LNCaP clone FGC (cell line): Measurements from ENCODE around the gene GZF1.

Experiments
- DNase-seq: peaks from one replicate; pipeline ENCODE4 v3.0.0-alpha.2; 2011; ENCODE audit warnings: low read depth
- H3K4me3 ChIP-seq: 2 replicates; pipeline ENCODE4 v1.5.1; 2011; ENCODE audit warnings: mild to moderate bottlenecking, low read depth, low read length, control low read depth
- TF ChIP-seq, protein P1 (sequence below): IDR thresholded peaks from 2 replicates; pipeline ENCODE4 v1.5.1; 2012; ENCODE audit warnings: mild to moderate bottlenecking; ENCODE audit not compliant: control insufficient read depth, insufficient read depth; ENCODE audit errors: extremely low read depth

The GZF1 gene

DNA sequence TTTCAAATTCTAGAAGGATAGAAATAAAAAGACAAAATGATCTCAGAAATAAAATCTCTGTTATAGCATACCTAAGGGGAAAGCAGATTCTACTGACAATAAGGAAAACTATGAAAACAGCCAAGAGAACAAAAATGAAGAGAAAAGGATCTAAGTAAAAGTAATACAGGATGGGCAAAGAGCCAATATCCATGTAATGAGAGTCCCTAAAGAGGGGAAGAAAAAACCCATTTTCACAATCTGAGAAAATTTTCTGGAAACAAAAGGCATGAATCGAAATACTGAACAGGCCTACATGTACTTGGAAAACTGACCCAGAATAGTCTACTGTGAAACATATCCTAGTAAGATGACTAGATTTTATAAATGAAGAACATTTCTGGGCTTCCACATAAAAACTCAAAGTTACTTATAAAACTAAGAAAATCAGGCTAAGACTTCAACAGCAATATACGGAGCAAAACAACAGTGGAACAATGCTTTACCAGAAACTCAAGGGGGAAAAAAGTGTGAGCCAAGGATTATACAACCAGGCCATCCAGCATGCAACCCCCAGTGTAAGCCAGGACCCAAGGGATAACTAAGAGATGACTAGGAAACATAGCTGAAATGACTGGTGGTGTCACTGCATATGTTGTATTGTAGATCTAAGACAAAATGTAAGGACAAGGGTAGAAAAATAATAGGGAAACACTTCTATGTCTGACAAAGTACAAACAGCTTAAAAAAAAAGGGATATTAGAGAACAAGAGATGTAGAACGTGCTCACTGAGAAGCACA lies 49.1 kb downstream of the GZF1 start:
- TF ChIP-seq, protein P1, sequence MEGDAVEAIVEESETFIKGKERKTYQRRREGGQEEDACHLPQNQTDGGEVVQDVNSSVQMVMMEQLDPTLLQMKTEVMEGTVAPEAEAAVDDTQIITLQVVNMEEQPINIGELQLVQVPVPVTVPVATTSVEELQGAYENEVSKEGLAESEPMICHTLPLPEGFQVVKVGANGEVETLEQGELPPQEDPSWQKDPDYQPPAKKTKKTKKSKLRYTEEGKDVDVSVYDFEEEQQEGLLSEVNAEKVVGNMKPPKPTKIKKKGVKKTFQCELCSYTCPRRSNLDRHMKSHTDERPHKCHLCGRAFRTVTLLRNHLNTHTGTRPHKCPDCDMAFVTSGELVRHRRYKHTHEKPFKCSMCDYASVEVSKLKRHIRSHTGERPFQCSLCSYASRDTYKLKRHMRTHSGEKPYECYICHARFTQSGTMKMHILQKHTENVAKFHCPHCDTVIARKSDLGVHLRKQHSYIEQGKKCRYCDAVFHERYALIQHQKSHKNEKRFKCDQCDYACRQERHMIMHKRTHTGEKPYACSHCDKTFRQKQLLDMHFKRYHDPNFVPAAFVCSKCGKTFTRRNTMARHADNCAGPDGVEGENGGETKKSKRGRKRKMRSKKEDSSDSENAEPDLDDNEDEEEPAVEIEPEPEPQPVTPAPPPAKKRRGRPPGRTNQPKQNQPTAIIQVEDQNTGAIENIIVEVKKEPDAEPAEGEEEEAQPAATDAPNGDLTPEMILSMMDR, result no peak

DNA sequence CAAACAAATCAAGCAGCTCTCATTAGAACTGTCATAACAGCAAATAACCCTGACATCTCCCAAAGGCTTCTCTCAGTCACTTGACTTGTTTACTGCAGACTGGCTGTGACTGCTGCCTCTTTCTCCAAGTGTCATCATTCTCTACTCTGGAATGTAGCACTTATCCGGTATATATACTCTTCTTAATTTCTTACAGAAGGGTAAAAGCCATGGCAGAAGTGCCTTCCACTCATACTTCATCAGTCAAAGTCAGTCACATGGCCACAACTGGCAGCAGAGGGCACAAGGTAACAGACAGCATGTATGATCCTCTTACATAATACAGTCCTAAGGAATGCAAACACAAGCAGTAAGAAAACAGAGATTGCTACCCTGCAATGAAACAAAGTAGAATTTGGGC lies 50.0 kb downstream of the GZF1 start:
- no peak for DNase-seq
- TF ChIP-seq, protein P1, result no peak
- no peak overlapping the region for H3K4me3 ChIP-seq

More for the DNA sequence above, 49.1 kb downstream of the GZF1 start:
- DNase-seq, result no peak
- no peak overlapping the region for H3K4me3 ChIP-seq

DNA sequence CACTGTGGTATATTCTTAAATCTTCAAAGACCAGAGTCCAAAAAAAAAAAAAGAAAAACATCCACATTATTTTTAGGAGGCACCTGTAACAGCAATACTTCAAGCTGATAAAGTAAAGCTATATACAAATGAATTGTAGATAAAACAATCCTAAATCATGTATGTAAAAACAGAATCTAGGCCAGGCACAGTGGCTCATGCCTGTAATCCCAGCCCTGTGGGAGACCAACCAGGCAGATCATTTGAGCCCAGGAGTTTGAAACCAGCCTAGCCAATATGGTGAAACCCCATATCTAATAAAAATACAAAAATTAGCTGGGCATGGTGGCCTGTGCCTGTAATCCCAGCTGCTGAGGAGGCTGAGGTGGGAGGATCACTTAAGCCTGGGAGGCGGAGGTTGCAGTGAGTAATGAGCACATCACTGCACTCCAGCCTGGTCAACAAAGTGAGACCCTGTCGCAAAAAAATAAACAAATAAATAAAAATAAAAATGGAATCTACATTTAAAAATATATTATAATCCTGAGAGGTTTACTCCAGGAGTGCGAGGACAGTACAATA lies 52.0 kb downstream of the GZF1 start:
- DNase-seq, result no peak
- no peak overlapping the region for H3K4me3 ChIP-seq
- TF ChIP-seq, protein P1, result no peak

DNA sequence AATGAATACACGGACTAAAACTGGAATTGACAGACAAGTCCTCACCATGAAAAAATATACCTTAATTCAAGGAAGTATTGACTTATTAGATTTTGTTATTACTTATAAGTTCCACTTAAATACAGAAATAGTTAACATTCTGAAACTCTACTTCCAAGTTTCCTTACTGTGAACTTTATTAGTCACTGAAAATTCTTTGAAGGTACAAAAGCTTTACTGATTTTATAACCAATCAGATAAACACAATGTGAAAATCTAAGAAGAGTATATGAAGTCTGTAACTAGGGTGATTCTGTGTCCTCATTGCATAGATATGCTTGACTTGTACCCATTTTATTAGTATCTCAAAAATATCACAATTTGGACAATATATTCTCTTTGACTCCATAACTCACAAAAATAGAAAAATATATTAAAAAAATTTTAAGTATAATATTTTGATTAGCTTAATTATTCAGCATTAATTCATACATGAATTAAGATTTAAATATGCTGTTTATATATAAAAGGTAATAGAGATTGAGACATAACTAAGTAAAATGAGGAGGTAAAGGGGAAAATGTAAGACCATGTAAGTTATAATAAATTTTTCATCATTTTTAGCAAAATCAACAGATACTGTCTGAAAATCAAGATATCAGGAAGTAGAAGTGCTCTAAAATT lies 52.7 kb downstream of the GZF1 start:
- TF ChIP-seq, protein P1, result no peak
- DNase-seq, result no peak
- no peak overlapping the region for H3K4me3 ChIP-seq

DNA sequence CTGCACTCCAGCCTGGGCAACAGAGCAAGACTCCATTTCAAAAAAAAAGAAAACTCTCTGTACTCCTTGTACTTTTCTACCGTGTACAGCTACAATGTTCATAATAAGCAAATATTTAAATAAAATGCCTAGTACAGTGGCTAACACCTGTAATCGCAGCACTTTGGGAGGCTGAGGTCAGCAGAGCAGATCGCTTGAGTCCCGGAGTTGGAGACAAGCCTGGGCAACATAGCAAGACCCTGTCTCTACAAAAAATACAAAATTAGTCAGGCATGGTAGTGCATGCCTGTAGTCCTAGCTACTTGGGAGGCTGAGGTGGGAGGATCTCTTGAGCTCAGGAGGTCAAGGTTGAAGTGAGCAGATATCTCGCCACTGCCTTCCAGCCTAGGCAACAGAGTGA lies 53.6 kb downstream of the GZF1 start:
- no peak overlapping the region for H3K4me3 ChIP-seq
- TF ChIP-seq, protein P1, result no peak
- no peak for DNase-seq

DNA sequence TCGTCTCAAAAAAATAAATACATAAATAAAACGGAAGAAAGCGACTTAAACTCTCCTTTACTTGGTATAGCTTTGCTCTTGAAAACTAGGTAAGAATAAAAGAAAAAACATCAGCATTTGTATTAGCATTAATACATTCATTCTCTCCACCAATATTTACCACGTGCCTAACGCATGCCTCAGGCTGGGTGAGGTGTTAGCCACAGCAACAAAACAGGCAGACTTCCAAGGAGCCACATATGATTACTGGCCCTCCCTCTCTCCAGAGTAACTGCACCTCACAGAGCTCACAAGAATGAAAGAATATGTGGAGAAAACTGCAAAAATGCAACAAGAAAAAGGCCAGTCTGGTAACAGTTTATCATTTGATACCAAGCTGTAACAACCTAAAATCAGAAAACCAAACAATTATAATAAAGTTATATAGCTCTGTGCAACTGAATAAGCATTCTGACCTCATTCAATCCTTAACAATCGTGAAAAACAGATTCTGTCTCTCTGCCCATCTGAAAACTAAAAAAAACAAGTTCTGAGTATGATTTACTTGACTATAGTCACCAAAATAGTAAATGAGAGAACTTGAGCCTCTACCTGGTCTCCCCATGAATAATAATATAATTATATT lies 54.1 kb downstream of the GZF1 start:
- H3K4me3 ChIP-seq, result no peak overlapping the region
- no peak for DNase-seq
- TF ChIP-seq, protein P1, result no peak
